GM15510 (cell line): ENCODE data around the gene UFC1.
A peak's percentile ranks its signal among the peaks of the same experiment; 100 is the strongest.

ENCODE experiments used
- POLR2A ChIP-seq: IDR thresholded peaks from 3 replicates; pipeline ENCODE4 v1.6.1; 2011; ENCODE audit warnings: borderline replicate concordance; ENCODE audit not compliant: insufficient read length; ENCODE audit errors: extremely low read depth

Gene UFC1

GRCh38 chr1:161192476-161193465 lies 39.0 kb downstream of the UFC1 start:
- no peak for TF ChIP-seq POLR2A

GRCh38 chr1:161193561-161194235 lies 39.9 kb downstream of the UFC1 start:
- TF ChIP-seq POLR2A: no peak

DNA sequence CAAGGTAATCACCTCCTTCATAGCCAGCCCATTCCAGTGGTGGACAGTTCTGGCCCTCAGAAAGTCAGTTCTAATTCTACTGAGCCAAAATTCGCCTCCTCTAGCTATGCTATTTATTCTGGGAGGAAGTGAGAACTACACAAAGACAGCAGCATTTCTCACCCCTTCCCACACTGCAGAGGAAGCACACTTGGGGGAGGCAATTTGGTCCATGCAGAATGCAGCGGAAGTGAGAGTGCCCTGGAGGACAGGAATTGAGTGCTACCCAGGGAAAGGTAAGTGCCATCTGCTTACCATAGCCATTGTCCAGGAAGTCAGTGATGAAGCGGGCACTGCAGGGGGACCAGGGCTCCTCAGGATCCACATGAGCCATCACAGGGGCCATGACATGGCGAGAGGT lies 41.4 kb downstream of the UFC1 start:
- TF ChIP-seq POLR2A: no peak

GRCh38 chr1:161196111-161196510 lies 42.3 kb downstream of the UFC1 start:
- no peak for TF ChIP-seq POLR2A

DNA sequence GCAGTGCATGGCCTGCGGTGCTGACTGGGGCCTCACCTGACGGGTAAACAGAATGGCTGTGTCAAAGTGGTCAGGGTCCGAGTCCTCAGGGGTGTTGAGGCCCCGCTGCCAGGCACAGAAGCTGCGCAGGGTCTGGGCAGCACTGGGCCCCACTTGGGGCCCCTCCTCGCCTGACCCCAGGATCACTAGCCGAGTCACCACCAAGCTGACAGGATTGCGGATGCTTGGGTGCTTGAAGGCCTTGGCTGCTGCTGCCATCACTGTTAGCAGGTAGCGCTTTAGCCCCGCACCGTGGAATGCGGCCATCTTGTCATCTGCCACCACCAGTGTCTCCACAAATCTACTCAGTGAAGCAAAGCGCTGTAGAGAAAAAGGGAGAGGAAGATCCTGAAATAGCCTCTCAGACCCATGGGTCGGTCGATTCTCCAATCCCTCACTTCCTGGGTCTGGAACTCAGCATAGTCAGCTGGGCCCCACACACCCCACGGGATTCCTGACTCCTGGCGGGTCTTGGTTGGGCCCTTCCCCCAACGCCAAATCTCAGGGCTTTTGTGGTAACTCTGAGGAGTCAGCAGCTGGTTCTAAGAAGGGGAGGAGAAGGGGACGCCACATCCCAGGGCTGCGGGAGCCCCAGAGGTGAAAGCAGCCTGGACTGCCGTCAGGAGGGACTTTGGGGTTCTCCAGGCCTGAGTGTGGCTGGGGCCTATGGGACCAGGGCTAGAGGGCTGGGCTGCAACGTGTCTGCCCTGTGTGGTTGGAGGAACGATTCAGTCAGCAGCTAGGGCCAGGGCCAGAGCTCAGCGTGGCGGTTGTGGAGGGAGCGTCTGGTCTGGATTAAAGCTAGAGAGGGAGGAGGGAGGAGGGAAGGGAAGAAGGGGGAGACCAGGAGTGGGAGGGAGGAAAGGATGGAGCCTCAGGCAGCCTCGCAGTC lies 43.0 kb downstream of the UFC1 start:
- TF ChIP-seq POLR2A: no peak

- TF ChIP-seq POLR2A: no peak
Measured at GRCh38 chr1:161197560-161198193, 43.9 kb downstream of the UFC1 start.

DNA sequence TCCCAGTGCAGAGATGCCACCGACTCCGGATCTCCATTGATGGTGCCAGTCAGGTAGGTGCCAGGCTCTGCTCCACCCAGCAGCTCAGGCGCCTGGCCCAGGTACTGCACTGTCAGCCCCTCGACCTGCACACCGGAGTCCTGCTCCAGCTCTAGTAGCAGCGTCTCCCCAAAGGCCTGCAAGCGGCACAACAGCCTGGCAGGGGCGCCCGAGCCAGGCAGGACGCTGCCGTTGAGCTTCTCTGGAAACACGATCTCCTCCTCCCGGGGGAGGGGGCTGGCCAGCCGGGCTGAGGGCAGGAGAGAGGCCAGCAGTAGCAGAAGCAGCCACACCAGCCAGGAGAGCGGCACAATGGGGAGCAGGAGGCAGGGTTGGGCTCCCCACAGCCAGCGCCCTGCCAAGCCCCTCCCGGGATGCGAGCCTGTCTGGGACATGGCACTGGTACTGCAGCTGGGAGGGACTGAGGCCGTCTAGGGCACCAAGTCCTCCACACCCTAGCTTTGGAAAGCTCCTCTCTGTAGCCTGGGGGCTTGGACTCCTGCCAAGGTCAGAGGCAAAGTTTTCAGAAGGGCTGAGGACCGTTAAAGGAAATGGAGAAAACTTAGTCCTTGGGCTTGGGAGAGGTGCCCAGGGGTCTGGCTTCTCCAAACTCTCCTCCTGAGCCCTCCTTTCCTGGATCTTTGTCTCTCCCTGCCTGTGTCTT lies 44.6 kb downstream of the UFC1 start:
- TF ChIP-seq POLR2A: no peak

GRCh38 chr1:161198897-161199431 lies 45.2 kb downstream of the UFC1 start, which contains the start of gene ADAMTS4:
ADAMTS4 (minus strand) TSS chr1:161199054; CDS start chr1:161198627, 427 bp downstream.
- no peak for TF ChIP-seq POLR2A

DNA sequence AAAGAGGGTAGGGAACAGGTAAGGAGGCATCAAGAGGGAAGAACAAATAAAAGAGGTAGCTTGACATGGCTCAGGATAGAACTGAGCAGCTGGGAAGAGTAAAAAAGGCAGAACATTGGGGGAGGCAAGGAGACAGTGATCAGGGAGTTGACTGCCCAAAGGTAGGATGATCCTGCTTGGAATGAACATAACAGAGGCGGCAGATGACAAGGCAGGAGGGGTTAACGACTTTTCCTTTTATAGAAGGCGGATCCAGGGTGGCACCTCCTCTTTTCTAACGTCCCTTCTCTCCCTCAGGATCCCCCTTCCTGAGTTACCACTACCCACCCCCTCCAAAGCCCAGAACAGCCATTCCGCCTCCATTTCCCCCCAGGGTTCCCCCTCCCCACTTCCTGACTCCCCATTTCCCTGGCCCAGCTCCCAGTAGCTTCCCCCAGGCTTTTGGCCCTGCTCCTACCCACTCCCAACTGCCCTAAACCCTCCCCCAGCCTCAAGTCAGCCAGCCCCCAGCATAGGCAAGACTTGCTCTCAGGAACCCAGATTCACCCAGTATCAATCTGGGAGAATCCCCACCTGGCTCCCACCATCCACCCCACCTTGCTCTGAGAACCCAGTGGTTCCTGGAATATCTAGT lies 45.8 kb downstream of the UFC1 start:
- TF ChIP-seq POLR2A: no peak

- no peak for TF ChIP-seq POLR2A
Measured at GRCh38 chr1:161200421-161200991, 46.7 kb downstream of the UFC1 start.

GRCh38 chr1:161200992-161201835 lies 47.4 kb downstream of the UFC1 start:
- TF ChIP-seq POLR2A: no peak

GRCh38 chr1:161201836-161202712 lies 48.3 kb downstream of the UFC1 start, which contains the start of gene NDUFS2:
NDUFS2 (plus strand) TSS chr1:161202367; CDS start chr1:161202386, 19 bp downstream.
- TF ChIP-seq POLR2A: peak; percentile 89
